ENCODE data around the gene MED12.

The MED12 gene

DNA sequence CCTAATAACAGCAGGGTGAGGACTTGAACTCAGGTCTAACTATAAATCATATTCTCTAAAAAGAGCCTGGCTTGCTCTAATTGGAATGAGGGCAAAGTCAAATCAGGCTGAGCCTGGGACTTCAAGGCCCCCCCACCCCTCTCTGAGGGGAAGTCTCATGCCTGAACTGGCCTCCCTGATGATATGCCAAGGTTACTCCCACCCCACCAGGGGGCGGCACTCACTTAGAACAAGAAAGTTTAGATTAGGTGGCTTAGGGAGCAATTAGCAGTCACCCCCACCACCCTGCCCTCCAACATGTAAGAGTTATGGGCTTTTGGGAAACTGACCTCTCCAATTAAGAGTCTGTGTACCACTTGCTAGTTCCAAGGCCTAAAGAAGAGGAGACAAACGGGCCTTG lies 20.1 kb upstream of the MED12 start:
- ChIA-PET POLR2A (ENCODE audit: low non-redundant PET) (no interaction called here), CTCF (no interaction called here)
- no peak for TF ChIP-seq CTCF (conservative IDR thresholded peaks at IDR 0.05; ENCODE audit: low read depth)
- no peak for DNase-seq (ENCODE audit: low spot score)
- H3K27ac ChIP-seq, result no peak overlapping the region

DNA sequence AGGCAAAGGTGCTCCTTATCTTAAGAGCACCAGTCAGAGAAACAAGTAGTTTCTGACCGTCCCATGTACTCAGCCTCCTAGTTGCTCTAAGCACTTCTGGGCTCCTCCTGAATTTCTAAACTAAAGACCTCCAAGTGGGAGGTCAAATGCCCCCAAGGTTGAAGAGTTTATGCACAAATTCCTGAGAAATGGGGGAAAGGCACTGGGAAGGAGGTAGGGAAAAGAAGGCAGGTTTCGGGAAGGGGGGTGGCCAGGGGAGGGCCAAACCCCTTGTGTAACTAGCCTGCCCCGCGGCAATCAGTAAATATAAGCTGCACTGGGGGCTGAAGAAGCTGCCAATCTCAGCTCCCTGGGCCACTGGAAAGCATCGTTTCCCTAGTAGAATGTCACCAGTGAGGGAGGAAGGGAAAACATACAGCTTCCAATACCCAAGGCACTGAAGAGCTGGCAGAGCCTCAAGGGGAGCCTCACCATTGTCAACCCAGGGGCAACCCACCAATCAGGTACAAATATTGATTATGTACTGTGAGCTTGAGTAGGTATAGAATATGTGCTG lies 19.4 kb upstream of the MED12 start:
- POLR2A ChIA-PET (ENCODE audit: low non-redundant PET), result no interaction called here
- CTCF ChIA-PET, result interaction anchor here (0.6 kb wide), 1 partner anchor 13 kb away, joined by 3 read pairs; no protein-coding TSS in a partner anchor

DNA sequence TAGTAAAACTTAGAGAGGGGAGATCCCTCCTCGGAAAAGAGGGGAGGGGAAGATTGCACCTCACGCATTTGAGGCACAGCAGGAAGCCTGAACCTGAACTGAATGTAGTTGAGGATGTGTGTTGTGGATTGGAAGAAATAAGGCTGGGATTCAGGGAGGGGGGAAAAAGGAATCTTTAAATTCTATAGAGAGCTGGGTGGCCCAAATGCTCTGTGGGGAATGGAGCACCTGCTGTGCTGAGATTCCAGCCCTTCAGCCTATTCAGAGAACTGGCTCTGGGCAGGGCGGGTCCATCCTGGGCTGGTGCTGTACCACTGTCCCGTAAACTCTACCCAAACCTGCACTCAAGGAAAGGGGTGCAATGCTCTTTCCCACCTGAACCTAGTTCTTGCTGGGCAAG lies 18.7 kb upstream of the MED12 start:
- no peak overlapping the region for H3K27ac ChIP-seq
- DNase-seq (ENCODE audit: low spot score), result no peak
- ChIA-PET CTCF (interaction anchor here (0.6 kb wide), 1 partner anchor 14 kb away, joined by 3 read pairs; no protein-coding TSS in a partner anchor), POLR2A (ENCODE audit: low non-redundant PET) (no interaction called here)
- TF ChIP-seq CTCF (conservative IDR thresholded peaks at IDR 0.05; ENCODE audit: low read depth), result no peak

More for the DNA sequence above, 19.4 kb upstream of the MED12 start:
- no peak overlapping the region for H3K27ac ChIP-seq
- no peak for TF ChIP-seq CTCF (conservative IDR thresholded peaks at IDR 0.05; ENCODE audit: low read depth)
- no peak for DNase-seq (ENCODE audit: low spot score)

DNA sequence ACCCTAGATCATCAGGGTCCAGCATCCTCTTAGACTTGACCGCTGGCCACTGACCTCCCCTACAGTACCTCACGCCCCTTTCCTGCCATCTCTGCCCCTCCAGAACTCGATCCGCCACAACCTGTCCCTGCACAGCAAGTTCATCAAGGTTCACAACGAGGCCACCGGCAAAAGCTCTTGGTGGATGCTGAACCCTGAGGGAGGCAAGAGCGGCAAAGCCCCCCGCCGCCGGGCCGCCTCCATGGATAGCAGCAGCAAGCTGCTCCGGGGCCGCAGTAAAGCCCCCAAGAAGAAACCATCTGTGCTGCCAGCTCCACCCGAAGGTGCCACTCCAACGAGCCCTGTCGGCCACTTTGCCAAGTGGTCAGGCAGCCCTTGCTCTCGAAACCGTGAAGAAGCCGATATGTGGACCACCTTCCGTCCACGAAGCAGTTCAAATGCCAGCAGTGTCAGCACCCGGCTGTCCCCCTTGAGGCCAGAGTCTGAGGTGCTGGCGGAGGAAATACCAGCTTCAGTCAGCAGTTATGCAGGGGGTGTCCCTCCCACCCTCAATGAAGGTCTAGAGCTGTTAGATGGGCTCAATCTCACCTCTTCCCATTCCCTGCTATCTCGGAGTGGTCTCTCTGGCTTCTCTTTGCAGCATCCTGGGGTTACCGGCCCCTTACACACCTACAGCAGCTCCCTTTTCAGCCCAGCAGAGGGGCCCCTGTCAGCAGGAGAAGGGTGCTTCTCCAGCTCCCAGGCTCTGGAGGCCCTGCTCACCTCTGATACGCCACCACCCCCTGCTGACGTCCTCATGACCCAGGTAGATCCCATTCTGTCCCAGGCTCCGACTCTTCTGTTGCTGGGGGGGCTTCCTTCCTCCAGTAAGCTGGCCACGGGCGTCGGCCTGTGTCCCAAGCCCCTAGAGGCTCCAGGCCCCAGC lies 17.6 kb upstream of the MED12 start:
- DNase-seq (ENCODE audit: low spot score), result no peak
- ChIA-PET CTCF (no interaction called here), POLR2A (ENCODE audit: low non-redundant PET) (no interaction called here)
- no peak for TF ChIP-seq CTCF (conservative IDR thresholded peaks at IDR 0.05; ENCODE audit: low read depth)
- no peak overlapping the region for H3K27ac ChIP-seq

- H3K27ac ChIP-seq, result no peak overlapping the region
- DNase-seq (ENCODE audit: low spot score), result no peak
- ChIA-PET CTCF (no interaction called here), POLR2A (ENCODE audit: low non-redundant PET) (no interaction called here)
- no peak for TF ChIP-seq CTCF (conservative IDR thresholded peaks at IDR 0.05; ENCODE audit: low read depth)
Observed at GRCh38 chrX:71102292-71102691, 16.1 kb upstream of the MED12 start.

DNA sequence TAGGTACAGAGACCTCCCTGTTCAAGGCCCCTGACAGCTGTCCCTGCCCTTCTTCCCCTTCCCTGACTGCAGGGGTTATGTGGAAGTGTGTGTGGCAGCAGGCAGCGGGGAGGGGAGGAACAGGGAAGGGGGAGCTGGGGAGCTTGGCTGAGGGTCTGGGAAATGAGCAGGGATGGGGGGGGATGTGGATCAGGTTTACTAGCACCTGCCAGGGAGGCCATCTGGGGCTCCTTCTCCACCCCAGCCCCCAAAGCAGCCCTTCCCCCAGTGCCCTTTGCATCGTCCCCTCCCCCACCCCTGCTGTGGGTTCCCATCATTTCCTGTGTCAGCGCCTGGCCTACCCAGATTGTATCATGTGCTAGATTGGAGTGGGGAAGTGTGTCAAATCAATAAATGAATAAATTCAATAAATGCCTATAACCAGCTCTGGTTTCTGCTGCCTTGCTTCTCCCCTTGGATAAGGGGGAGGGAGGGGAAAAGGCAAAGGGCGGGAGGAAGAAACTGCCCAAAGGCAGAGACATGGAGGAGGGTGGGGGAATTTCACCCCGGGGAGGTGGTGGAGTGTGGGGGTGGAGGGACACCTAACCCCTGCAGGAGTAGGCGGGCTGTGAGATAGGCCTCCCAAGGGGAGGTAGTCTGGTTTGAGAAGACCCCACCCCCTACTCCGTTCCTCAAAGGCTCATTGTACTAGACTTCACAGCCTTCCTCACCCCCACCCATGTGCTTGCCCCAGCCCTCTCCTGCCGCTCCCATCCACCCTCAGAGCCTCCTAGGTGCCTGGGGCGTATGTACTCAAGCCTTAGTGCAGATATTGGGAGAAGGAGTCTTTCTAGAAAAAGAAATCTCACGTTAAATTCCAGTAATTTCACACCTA lies 15.0 kb upstream of the MED12 start:
- TF ChIP-seq CTCF (conservative IDR thresholded peaks at IDR 0.05; ENCODE audit: low read depth), result no peak
- POLR2A ChIA-PET (ENCODE audit: low non-redundant PET), result no interaction called here

More for the DNA sequence above, 15.0 kb upstream of the MED12 start:
- DNase-seq (ENCODE audit: low spot score), result no peak
- CTCF ChIA-PET, result no interaction called here
- H3K27ac ChIP-seq, result no peak overlapping the region

Measured in RWPE1 (cell line).